Fibroblast of skin of left quadriceps (primary cell): ENCODE data around the gene COL5A1.

ENCODE experiments used
- DNase-seq, 2 experiments: peaks; one replicate each; pipeline ENCODE4 v3.0.0-alpha.2; 2013; ENCODE audit warnings: low read depth in 2 of 2

The COL5A1 gene

DNA sequence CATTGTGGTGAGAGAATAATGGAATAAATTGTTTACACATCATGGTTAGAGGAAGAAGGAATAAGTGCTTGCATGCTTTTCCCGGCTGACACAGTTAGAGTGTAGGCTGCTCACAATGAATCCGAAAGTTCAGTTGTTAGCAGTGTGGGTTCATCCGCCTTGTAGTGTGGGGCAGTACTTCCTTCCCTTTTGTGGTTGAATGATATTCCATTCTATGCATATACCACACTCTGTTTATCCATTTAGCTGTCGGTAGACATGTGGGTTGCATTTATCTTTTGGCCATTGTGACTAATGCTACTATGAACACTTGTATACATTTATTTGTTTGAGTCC lies 84.0 kb downstream of the COL5A1 start:
- no peak for DNase-seq

DNA sequence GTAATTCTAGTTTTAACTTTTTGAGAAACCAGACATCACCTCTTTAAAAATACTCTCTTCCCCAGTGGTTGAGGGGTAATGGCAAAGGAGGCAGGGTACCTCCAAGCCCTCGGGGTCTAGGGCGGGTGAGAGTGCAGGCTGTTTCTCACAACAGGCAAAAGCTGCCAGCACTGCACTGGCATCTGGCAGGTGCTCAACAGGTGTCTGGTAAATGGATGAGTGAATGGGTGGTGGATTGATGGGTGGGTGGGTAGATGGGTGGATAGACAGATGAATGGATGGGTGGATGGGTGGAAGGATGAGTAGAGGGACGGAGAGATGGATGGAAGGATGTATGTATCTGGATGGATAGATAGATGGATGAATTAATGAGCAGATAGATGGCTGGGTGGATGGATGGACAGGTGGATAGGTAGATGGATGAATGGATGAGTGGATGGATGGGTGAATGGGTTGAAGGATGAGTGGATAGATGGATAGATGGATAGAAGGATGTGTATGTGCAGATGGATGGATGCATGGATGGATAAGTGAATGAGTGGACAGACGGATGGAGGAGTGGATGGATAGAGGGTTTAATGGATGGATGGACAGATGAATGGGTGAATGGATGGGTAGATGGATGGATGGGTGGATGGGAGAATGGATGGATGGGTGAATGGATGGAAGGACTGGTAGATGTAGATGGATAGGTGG lies 84.6 kb downstream of the COL5A1 start:
- DNase-seq: no peak

DNA sequence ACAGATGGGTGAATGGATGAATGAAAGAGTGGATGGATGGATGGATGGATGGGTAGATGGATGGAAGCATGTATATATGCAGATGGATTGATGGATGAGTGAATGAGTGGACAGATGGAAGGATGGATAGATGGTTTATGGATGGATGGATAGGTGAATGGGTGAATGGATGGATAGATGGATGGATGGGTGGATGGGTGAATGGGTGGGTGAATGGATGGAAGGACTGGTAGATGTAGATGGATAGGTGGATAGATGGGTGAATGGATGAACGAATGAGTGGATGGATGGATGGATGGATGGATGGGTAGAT lies 85.1 kb downstream of the COL5A1 start:
- DNase-seq: no peak

DNA sequence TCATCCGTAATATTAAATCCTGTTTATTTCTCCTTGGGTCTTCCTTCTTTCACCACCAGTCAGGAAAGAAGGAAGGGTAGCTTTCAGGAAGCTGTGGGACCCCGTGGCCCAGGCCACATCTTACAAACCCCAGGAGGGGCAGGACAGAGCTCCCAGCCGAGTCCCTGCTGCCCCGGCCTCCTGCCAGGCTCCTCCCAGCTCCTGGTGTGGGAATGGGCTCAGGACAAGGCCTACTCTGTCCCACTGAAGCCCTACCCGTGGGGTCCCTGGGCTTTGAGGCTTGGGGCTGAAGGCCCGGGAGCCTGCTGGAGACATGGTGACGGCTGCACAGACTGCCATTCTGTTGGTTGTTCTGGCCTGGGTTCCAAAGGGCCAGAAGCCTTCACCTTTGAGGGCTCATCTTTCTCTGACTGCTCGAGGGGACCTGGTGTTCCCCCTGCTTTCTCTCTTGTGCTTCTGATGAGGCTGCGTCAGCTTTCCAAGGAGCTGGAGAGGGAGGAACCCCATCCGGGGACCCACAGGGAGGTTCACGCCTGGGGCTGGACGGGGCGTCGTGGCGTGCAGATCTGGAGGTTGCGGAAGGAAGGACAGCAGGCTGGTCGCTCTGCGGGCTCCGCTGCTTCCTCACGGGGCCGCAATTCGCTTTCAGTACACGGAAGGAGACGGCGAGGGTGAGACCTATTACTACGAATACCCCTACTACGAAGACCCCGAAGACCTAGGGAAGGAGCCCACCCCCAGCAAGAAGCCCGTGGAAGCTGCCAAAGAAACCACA lies 86.6 kb downstream of the COL5A1 start:
- no peak for DNase-seq

DNA sequence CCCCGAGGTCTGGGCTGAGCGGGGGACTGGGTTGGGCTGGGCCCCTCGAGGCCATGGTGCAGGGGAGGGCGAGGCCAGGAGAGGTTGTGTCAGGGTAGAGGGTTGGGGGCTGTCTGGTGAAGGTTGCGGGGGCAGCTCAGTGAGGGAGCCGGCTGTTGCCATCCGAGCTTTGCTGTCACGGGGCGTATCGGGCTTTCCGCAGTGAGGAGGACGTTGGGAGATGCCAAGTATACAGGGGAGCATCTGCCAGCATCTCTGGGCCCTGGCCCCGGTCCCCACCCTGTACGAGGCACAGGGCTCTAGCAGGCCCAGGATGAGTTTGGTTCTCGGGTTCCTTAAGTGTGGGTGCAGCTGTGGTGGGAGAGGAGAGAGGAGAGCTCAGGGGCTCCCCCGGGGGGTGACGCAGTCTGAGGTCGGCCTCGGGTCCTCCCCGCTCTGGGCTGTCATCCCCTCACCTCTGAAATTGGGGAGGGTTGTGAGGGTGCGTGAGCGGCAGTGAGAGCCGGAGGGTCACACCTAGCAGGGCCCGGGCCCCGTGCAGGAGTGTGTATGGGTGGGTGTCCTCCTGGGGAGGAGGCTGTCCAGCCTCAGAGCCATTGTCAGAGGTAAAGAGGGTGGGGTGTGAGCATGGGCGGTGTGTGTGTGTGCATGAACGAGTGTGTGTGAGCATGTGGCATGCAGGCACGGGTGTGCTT lies 87.3 kb downstream of the COL5A1 start:
- no peak for DNase-seq

DNA sequence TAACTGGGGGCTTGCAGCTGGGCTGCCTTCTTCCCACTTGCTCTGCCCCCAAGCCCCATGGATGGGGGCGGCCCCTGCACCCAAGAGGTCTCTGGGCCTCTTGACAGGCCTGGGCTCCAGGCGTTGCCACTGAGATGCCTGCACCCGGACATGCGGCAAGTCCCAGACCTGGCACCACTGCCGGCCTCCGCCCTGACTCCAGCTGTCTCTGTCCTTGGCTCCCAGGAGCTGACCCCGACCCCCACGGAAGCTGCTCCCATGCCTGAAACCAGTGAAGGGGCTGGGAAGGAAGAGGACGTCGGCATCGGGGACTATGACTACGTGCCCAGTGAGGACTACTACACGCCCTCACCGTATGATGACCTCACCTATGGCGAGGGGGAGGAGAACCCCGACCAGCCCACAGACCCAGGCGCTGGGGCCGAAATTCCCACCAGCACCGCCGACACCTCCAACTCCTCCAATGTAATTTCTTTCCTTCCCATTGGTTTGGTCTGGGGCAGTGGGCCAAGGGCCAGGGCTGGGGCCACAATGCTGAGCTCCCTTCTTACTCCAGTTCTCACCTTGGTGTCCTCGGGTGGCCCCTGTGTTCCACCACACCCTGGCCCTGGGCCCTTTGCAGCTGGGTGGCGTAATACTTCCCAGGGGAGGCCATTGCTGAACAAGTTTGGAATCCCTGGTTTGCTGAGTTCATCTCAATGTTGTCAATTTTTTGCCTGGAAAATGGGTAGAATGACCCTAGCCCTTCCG lies 88.6 kb downstream of the COL5A1 start:
- DNase-seq: no peak

DNA sequence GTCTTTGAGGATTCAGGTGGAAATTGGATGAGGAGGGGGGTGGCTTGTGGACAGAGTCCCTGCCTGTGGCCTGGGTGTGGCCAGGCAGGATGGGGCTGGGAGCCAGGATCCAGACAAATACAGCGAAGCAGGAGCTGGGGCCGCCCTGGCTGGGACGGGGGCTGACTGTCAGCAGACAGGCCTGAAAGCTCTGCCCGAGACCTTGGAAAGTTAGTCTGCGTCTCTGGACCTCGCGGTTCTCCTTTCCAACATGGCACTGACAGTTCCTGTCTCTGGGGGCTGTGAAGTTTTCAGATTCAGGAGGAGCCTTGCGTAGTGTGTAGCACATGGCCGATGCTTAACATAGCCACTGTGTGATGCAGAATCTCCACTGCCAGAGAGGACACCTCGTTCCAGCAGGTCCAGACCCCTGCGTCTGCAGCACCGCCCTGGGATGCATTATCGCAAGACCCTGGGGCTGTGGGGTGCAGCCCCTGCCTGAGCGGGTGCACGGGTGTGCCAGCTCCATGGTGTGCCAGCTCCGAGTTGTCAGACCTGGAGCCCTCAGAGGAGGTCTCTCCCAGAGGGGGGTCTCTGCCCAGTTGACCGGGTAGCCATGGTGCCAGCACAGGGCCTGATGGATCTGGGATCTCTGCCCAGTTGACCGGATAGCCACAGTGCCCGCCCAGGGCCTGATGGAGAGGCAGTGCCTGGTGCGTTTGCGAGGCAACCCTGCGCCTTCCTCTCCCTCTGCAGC lies 89.3 kb downstream of the COL5A1 start:
- DNase-seq: no peak

DNA sequence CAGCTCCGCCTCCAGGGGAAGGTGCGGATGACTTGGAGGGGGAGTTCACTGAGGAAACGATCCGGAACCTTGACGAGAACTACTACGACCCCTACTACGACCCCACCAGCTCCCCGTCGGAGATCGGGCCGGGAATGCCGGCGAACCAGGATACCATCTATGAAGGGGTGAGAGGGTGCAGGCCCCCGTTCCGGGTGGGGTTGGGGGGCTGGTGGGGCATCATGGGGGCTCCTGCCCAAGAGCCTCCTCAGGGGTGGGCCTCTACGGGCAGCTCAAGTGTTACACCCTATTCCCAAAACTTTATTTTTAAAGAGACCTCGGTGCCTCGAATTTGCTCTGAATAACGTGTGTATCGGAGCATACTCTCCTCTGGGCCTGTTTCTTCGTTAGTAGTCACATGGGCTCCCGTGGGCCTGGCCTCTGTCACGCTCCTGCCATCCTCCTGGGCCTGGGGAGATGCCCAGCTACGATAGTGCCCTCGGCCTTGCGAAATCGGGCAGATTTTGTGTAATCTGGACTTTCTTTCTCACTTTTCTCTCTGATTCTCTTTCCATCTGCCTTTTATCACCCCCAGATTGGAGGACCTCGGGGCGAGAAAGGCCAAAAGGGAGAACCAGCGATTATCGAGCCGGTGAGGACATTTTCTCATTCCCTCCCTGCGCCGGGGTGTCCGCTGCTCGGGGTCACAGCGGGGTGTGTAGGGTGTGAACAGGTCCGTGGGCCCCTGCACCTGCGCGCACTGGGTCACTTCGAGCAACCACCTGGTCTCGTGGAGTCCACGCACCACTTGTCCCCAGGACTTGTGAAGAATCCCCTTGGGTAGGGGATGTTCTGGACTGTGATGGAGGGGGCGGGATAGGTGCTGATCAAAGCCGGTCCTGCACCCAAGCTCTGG lies 90.1 kb downstream of the COL5A1 start:
- no peak for DNase-seq

DNA sequence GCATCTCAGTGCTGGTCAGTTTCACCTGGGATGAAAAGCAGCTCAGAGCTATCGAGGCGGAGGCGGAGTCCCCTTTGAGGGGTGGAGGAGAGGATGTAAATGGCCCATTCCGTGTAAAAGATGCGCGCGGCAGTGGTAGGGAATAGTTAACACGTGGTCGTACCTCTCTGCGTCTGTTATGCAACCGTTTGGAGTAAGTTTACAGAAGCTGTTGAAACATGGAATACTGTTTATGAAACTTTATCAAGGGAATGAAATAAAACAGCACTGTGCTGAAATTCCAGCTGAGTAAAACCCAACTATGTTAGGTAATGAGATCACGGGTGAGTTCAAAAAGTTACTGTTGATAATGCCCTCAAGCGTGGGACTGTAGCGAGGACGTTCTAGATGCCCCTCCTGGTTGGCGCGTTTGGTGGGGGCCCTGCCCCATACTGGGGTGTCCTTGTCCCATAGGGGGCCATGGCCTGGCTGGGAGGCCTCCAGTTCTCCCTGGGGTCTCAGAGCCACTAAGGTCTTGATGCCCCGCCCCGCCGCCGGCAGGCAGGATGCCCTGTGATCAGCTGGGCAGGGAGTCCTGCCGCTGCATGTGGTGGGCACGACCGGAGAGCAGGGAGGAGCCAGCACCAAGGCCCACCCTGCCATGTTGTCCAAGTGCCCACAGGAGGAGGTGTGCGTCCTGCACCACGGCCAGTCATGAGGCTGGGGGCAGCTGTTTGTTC lies 90.9 kb downstream of the COL5A1 start:
- DNase-seq: no peak

DNA sequence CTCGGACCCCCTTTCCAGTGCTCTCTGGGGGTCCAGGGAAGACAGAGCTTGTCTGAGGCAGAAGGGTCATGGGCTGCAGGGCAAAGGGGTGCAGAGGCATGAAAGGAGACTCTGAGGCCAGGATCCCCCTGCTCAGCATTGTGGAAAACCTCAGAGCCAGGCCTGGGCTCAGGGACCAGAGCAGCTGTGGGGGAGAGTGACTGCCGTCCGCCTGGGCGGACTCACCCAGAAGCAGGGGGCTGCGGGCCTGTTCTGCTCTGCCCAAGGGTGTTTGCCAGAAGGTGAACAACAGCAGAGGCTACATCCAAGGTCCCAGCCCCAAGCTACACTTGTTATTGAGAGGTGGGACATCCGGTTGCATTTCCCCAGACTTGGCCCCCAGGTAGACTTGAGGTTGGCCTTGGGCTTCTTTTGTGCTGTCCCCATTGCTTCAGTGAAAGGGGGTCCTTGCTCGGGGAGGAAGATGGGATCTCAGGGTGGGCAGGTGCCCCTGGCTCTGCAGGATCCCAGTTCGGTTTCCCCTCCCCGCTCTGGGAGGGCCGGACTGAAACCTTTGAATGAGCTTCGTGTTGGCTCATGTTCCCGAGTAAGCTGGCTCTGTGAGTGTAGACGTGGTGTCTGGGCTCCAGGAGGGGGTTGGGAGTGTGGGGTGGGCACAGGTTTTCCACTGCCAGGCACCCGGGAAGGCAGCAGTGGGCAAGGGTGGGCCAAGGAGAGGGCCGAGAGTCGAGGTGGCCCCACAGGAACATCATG lies 92.1 kb downstream of the COL5A1 start:
- DNase-seq: no peak

DNA sequence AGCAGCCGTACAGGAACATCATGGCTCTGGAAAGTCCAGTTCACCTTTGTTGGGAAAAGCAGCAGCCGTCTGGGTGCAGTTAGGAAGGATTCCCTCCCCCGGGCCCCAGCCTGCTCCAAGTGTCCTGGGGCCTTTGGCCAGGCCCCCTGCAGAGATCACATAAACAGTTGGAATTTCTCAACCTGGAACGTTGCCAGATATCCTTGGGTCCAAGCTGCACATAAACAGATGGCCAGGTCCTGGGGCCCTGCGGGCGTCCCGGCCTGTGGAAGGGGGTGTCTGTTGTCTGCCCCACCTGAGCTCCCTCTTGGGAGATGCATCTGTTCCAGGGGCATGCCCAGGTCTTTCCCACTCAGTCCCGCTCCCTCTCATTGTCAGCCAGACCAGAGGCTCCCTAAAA lies 92.7 kb downstream of the COL5A1 start:
- no peak for DNase-seq

DNA sequence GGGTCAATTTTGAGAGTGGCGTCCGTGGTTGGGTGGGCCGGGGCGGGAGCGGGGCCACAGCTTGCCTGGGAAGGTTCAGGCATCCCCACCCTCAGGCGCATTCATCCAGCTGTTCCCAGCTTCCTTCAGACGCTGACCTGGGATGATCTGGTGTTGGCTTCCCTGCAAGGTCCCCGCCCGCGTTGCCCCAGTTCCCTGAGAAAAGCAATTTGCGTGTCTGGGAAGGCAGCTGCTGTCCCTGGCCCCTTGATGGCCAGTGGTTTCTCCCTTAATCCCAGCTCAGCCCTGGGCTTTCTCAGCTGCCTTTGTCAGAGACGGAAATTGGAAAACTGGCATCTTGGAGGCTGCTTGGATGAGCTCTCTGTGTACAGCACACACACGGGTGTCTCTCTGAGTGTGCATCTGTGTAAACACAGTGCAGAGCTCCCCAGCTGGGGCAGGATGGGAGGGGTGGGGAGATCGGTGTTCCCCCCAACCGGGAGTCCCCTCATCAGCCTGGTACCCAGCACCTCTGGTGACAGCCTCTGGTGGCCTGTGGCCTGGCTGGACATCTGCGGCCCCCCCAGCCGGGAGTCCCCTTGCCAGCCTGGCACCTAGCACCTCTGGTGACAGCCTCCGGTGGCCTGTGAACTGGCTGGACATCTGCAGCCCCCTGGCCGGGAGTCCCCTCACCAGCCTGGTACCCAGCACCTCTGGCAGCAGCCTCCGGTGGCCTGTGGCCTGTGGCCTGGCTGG lies 94.0 kb downstream of the COL5A1 start:
- no peak for DNase-seq

DNA sequence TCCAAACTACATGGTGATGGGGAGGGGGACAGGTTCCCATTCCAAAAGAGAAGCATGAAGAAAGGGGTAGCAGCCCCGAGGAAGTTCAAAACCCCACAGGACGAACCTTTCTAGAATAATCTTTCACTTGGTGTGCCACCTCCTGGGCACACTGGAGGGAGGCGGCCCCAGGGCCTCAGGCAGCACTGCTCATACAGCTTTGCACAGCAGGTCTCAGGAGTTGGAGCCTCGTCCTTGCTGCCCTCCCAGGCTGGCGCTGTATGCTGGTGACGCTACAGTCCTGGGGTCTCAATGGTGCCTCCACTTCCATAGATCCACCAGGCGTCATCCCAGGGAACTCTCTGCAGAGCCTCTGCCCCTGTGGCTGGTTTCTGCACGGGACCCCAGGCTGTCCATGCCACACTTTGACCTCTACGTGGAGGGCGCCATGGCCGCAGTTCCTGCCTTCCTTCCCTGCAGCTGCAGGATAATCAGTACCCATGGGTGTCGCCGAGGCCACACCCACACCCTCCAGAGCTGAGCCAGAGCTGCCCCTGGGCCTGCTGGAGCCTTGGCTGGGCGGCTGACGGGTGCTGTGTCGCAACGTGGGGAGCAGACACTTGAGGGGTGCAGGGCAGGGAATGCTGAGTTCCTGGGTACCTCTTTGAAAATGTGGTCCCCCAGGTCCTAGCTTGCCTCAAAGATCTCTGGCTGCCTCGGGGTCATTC lies 95.3 kb downstream of the COL5A1 start:
- DNase-seq: no peak

DNA sequence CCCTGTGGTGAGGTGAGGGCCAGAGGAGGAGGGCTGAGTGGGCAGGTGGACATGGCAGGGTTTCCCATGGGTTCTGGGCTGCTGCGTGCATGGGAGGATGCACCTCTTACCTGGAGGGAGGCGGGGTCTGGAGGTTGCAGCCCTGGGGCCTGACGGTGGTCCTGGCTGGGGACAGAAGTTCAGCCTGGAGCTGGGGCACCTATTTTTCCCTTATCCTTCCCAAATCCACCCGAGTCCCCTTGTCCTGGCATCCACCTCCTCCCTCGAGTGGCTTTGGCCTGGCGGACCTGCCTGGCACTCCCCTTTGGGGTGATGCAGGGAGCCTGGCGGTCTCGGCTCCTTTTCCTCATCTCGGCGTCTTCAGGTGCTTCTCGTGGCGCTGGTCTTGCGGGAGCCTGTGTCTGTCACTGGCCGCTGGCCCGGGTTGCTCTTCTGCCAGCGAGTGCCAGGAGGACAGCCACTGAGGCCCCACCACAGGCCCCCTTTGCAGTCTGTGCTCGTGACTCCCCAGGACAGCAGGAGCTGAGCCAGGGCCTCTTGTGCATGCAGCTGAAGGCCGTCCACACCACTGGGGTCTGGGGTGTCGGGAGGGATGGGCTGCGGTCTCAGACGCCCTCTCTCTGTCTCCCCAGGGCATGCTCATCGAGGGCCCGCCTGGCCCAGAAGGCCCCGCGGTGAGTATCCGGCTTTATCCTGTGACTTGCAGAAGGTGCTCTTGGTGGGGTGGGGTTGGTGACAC lies 96.4 kb downstream of the COL5A1 start:
- DNase-seq: no peak

DNA sequence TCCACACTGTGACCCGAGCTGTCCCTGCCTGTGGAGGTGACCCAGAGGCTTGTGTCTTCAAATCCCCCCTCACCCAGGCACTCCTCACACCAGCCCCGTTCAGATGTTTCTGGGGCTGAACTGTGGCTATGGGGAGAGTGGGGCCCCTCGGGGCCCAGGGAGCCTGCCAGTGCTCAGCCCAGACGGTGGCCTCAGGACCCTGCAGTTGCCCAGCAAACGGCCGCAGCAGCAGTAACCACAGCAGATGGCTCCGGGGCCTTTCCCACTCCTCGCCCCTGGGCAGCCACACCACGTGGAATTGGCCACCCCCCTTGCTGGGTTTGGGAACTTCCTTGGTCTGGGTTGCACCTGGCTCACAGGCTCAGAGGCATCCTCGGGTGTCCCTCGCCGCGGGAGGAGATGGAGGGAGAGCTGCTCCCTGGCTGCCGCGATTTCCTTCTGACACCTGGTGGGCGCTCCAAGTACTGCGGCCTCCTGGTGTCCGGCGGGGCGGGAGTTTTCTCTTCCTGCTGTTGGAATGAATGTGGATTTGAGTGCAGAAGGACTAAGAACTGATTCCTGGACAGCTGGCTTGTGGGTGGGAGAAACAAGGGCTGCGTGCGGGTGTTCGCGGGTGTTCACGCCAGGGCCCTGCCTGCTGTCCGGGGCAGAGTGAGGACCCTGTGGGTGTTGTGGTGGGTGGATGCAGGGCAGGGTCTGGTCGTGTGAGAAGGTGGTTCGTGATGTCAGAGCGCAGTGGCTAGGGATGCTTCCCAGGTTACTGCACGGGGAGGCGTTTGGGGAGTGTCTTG lies 97.5 kb downstream of the COL5A1 start:
- DNase-seq: no peak

DNA sequence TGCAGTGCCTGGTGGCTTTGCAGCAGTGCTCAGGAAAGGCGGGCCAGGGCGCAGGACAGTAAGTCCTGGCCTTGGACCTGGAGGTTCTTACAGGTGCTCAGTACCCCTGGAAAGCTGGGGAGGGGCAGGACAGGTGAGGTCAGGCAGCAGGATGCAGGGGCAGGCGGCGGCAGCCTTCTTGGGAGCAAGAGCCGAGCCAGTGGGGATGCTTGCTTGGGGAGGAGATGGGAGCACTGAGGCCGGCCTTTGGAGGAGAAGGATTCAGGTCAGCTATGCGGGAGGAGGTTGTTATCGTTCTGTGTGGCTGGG lies 98.0 kb downstream of the COL5A1 start:
- DNase-seq: no peak

DNA sequence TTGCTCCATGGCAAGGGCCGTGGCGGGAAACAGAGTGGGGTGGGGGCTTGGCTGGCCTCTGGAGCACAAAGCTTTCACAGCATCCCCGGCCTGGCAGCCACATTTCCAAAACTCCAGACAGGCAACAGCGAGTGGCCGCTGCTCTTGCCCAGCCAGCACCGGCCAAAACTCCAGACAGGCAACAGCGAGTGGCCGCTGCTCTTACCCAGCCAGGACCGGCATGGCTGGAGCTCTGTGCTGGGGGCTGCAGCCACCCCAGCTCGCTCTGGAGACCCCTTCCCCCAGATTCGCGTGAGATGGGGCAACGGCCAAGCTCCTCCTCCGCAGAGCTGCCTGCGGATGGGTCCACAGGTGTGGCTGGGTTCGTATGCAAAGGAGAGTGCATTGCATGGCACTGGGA lies 98.5 kb downstream of the COL5A1 start:
- no peak for DNase-seq
